Spleen (tissue), 11 donors: ENCODE measurements around the gene HMGXB4. TPM values are rescaled to one million over a fixed set of nuclear protein-coding genes. Genes with fewer than 3 reads are reported as not detected.
"Not testable (repeated sequence)": the region's sequence is repeated elsewhere in the genome, so short reads cannot be mapped to it uniquely, and the experiment has no call there.

Experiments
- DNase-seq: peaks from one replicate; pipeline ENCODE4 v3.0.0-alpha.2; 2020
- H3K27ac ChIP-seq, 8 donors: fragments of 200-600 bp; sonication (generic) in 7 of 8; 1 replicate in 4 of 8; 2 replicates in 4 of 8; pipeline versions ENCODE4 v1.5.0 to v1.8.0; 2016 to 2021; ENCODE audit warnings: inconsistent platforms in 4 of 8, mild to moderate bottlenecking in 4 of 8, moderate library complexity in 1 of 8
- H3K27me3 ChIP-seq, 7 donors: fragments of 200-600 bp; sonication (generic) in 6 of 7; replicated peaks in 1 of 7; 1 replicate in 4 of 7; 2 replicates in 3 of 7; pipeline versions ENCODE4 v1.5.0 to v1.8.0; 2016 to 2021; ENCODE audit warnings: inconsistent platforms in 3 of 7, mild to moderate bottlenecking in 1 of 7
- H3K36me3 ChIP-seq, 6 donors: fragments of 200-600 bp; sonication (generic) in 5 of 6; 1 replicate in 4 of 6; 2 replicates in 2 of 6; pipeline versions ENCODE4 v1.5.0 to v1.8.0; 2016 to 2021; ENCODE audit warnings: inconsistent platforms in 2 of 6
- H3K4me1 ChIP-seq, 6 donors: fragments of 200-600 bp; sonication (generic) in 5 of 6; 1 replicate in 3 of 6; 2 replicates in 3 of 6; pipeline versions ENCODE4 v1.5.0 to v1.8.0; 2016 to 2021; ENCODE audit warnings: inconsistent platforms in 3 of 6
- H3K4me3 ChIP-seq, 8 donors: fragments of 200-600 bp; sonication (generic) in 7 of 8; 1 replicate in 4 of 8; 2 replicates in 4 of 8; pipeline versions ENCODE4 v1.5.0 to v1.8.0; 2016 to 2021; ENCODE audit warnings: inconsistent platforms in 4 of 8, mild to moderate bottlenecking in 4 of 8, moderate library complexity in 2 of 8
- H3K9me3 ChIP-seq, 8 donors: fragments of 200-600 bp; sonication (generic) in 7 of 8; 1 replicate in 4 of 8; 2 replicates in 4 of 8; pipeline versions ENCODE4 v1.5.0 to v1.8.0; 2016 to 2021; ENCODE audit warnings: inconsistent platforms in 4 of 8
- POLR2A ChIP-seq, 3 donors: fragments of 450-650 bp; IDR thresholded peaks; one replicate each; pipeline ENCODE4 v1.5.1; 2017; ENCODE audit warnings: antibody characterized with exemption in 3 of 3, mild to moderate bottlenecking in 1 of 3
- POLR2AphosphoS5 ChIP-seq, 3 donors: sonication (generic); formaldehyde crosslinking; IDR thresholded peaks; one replicate each; pipeline ENCODE4 v1.5.1; 2017; ENCODE audit warnings: antibody characterized with exemption in 3 of 3
- WGBS, 5 donors: extraction: QIAGEN DNeasy Blood & Tissue Kit in 3 of 5; methylation state at CpG; one replicate each; pipeline versions ENCODE4 v1.1.5 to v1.1.7; 2013 to 2018; 5-methylcytosine and 5-hydroxymethylcytosine counted together
- intact Hi-C: fragments of 100-400 bp; cut with DNase I; formaldehyde crosslinking; loops from one replicate; pipeline ENCODE4 v1.15.0; 2023; ENCODE audit warnings: low total_unique reads
- polyA plus RNA-seq, 3 donors: library from polyadenylated mRNA; stranded (reverse); fragments of 200-250 nt; gene quantifications; one replicate each; pipeline ENCODE4 v1.2.1, GENCODE V29; 2013
- total RNA-seq, 7 donors: library from RNA; depleted of rRNA in 3 of 7; stranded (reverse); fragments of >200 nt in 3 of 7; fragmentation: NEBNext Ultra II Directional in 4 of 7; extraction: Animal tissue kit (Norgen Biotek cat#: 25700) in 4 of 7; gene quantifications; one replicate each; pipeline versions ENCODE4 v1.1.0 to v1.2.1, GENCODE V29; 2016 to 2021
- TF ChIP-seq, protein P1 (sequence below), 11 experiments: fragments of 200-600 bp in 7 of 11; fragments of 450-650 bp in 4 of 11; sonication (generic) in 4 of 11; IDR thresholded peaks in 8 of 11; conservative IDR thresholded peaks in 3 of 11; 1 replicate in 7 of 11; 2 replicates in 4 of 11; pipeline versions ENCODE4 v1.4.0 to v1.8.0; 2016 to 2021; ENCODE audit warnings: antibody characterized with exemption in 11 of 11, inconsistent platforms in 4 of 11, mild to moderate bottlenecking in 1 of 11
- donor health status: healthy with polysubstance abuse.
- donor health status: DM: no; HTN: no; CAD: no; lungs with moderate emphysema.
- donor health status: DM: no; HTN: no; CAD: no.
- donor health status: Bipolar disorder and iron deficiency.
- donor health status: healthy.
- donor health status: DM: no; HTN: no; CAD: no.
- donor health status: DM: yes; HTN: yes; CAD: no.

The HMGXB4 gene
- total and polyA plus RNA-seq, 10 donors, result 4.0 to 24.6 (median 19.5) TPM

DNA sequence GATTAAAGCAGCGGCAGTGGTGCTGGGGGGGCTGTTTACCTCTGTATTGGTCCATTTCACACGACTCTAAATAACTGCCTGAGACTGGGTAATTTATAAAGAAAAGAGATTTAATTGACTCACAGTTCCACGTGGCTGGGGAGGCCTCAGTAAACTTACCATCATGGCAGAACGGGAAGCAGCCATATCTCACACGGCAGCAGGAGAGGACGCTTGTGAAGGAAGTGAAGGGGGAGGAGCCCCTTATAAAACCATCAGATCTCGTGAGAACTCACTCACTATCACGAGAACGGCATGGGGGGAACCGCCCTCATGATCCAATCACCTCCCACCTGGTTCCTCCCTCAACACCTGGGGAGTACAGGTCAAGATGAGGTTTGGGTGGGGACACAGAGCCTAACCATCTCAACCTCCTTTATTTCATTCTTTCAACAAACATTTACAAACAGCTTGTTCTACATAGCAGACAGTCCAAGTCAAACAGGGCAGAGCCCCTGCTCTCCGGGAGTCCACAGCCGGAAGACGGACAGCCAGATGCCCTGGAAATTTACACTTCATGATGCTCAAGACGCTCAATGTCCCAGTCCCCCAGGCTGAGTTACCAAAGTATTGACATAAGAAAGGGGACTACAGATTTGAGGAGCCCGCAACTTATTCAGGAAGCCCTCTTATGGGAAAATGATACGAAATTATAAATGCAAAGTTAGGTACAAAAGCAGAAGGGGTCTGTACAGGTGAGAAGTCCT lies 26.3 kb upstream of the HMGXB4 start:
- intact Hi-C loops, result no loop called here

DNA sequence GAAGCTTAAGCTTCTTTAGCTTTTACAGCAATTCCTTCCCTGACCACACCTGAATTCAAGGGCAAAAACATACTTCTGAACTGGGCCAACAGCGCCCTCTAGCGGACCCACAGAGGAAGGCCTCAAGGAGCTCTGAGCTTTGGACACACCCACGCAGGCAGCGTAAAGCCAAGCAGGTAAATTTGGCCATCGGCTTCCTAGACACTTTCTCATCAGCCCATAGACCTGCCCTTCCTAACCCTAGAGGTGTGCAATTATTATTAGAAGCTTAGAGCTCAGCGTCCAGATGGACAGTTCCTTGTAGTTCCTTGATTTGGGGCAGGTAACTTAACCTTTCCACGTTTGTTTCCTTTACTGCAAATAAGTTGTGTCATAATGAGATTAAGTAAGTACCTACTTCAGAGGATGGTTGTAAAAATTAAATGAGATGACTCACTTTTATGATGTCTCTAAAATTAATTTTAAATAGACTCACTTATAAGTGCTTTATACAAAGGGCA lies 25.7 kb upstream of the HMGXB4 start:
- Histone ChIP-seq H3K27me3 (peaks cover 0 to 52% (median 0%) of the 10 kb centered on the region in 7 donors), H3K36me3 (no peaks in the 10 kb centered on the region), H3K9me3 (peaks cover 0 to 13% (median 0%) of the 10 kb centered on the region in 8 donors), H3K4me3 (no peak overlapping the region), H3K27ac (no peak overlapping the region), H3K4me1 (peaks cover 0 to 7% (median 0%) of the 10 kb centered on the region in 6 donors)
- WGBS, 5 donors, result 19 to 25% (median 23%) methylated on average over 7 of the region's 7 CpGs
- peak; percentile 87 for DNase-seq
- intact Hi-C loops, result no loop called here
- TF ChIP-seq POLR2AphosphoS5 (IDR thresholded peaks at IDR 0.05) (no peak), POLR2A (IDR thresholded peaks at IDR 0.05) (no peak)
- TF ChIP-seq, protein P1, sequence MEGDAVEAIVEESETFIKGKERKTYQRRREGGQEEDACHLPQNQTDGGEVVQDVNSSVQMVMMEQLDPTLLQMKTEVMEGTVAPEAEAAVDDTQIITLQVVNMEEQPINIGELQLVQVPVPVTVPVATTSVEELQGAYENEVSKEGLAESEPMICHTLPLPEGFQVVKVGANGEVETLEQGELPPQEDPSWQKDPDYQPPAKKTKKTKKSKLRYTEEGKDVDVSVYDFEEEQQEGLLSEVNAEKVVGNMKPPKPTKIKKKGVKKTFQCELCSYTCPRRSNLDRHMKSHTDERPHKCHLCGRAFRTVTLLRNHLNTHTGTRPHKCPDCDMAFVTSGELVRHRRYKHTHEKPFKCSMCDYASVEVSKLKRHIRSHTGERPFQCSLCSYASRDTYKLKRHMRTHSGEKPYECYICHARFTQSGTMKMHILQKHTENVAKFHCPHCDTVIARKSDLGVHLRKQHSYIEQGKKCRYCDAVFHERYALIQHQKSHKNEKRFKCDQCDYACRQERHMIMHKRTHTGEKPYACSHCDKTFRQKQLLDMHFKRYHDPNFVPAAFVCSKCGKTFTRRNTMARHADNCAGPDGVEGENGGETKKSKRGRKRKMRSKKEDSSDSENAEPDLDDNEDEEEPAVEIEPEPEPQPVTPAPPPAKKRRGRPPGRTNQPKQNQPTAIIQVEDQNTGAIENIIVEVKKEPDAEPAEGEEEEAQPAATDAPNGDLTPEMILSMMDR (IDR thresholded peaks at IDR 0.05 in 8 of 11, conservative IDR thresholded peaks at IDR 0.05 in 3 of 11), result peak; percentile 44 to 87 (median 80)

More for the DNA sequence above, 26.3 kb upstream of the HMGXB4 start:
- WGBS, 5 donors, result 52 to 58% (median 54%) methylated on average over 16 of the region's 16 CpGs
- peaks cover 0 to 7% (median 0%) of the 10 kb centered on the region in 6 donors for H3K4me1 ChIP-seq
- no peak overlapping the region for H3K4me3 ChIP-seq
- H3K27ac ChIP-seq, result no peak overlapping the region
- peaks cover 0 to 13% (median 0%) of the 10 kb centered on the region in 8 donors for H3K9me3 ChIP-seq
- no peaks in the 10 kb centered on the region for H3K36me3 ChIP-seq
- H3K27me3 ChIP-seq, result peaks cover 0 to 57% (median 0%) of the 10 kb centered on the region in 7 donors
- no peak for DNase-seq
- TF ChIP-seq POLR2AphosphoS5 (IDR thresholded peaks at IDR 0.05) (no peak), POLR2A (IDR thresholded peaks at IDR 0.05) (no peak)

DNA sequence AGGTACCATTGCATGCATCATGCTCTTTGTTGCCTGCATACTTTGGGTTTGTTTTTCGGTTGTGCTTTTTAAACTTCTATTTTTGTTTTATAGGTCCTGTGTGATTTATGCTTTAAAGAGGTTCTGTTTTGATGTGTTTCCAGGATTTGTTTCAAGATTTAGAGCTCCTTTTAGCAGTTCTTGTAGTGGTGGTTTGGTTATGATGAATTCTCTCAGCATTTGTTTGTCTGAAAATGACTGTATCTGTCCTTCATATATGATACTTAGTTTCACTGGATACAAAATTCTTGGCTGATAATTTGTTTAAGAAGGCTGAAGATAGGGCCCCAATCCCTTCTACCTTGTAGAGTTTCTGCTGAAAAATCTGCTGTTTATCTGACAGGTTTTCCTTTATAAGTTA lies 18.5 kb upstream of the HMGXB4 start:
- H3K27ac ChIP-seq, DNase-seq, H3K4me3 ChIP-seq, H3K9me3 ChIP-seq, H3K4me1 ChIP-seq, H3K36me3 ChIP-seq, intact Hi-C loops: not testable (repeated sequence)
- H3K27me3 ChIP-seq, result peaks cover 0 to 13% (median 0%) of the 10 kb centered on the region in 7 donors
- 72 to 95% (median 86%) methylated on average over 1 of the region's 1 CpG for WGBS, 5 donors

GRCh38 chr22:35244507-35244906 lies 12.8 kb upstream of the HMGXB4 start:
- intact Hi-C loops, H3K27me3 ChIP-seq, H3K4me3 ChIP-seq, H3K4me1 ChIP-seq, H3K9me3 ChIP-seq, H3K36me3 ChIP-seq, H3K27ac ChIP-seq, DNase-seq: not testable (repeated sequence)
- WGBS, 5 donors, result 86 to 96% (median 88%) methylated on average over 4 of the region's 4 CpGs

- no peak for DNase-seq
- TF ChIP-seq, protein P1 (IDR thresholded peaks at IDR 0.05 in 8 of 11, conservative IDR thresholded peaks at IDR 0.05 in 3 of 11), result no peak
- TF ChIP-seq POLR2A (IDR thresholded peaks at IDR 0.05) (no peak), POLR2AphosphoS5 (IDR thresholded peaks at IDR 0.05) (no peak)
- intact Hi-C loops, result no loop called here
Measured at GRCh38 chr22:35250156-35250555, 7.1 kb upstream of the HMGXB4 start.

More at GRCh38 chr22:35250156-35250555, 7.1 kb upstream of the HMGXB4 start:
- Histone ChIP-seq H3K9me3 (no peaks in the 10 kb centered on the region), H3K4me3 (no peak overlapping the region), H3K4me1 (no peaks in the 10 kb centered on the region), H3K27ac (no peak overlapping the region), H3K36me3 (no peaks in the 10 kb centered on the region), H3K27me3 (peaks cover 0 to 10% (median 0%) of the 10 kb centered on the region in 7 donors)
- 58 to 84% (median 70%) methylated on average over 4 of the region's 4 CpGs for WGBS, 5 donors
